Prostate gland (tissue), 2 donors: Measurements from ENCODE around the gene SPECC1.
A peak's percentile ranks its signal among the peaks of the same experiment; 100 is the strongest.

Source experiments
- CTCF ChIP-seq, 4 experiments: fragments of 200-600 bp in 2 of 4; fragments of 450-650 bp in 2 of 4; sonication (generic) in 2 of 4; IDR thresholded peaks; 1 replicate in 3 of 4; 2 replicates in 1 of 4; pipeline ENCODE4 v1.5.1; 2016 to 2019; ENCODE audit warnings: antibody characterized with exemption in 4 of 4, mild to moderate bottlenecking in 2 of 4, moderate library complexity in 2 of 4
- POLR2A ChIP-seq: fragments of 450-650 bp; IDR thresholded peaks from one replicate; pipeline ENCODE4 v1.6.1; 2016; ENCODE audit warnings: antibody characterized with exemption, mild to moderate bottlenecking
- POLR2AphosphoS5 ChIP-seq: sonication (generic); formaldehyde crosslinking; IDR thresholded peaks from one replicate; pipeline ENCODE4 v1.6.1; 2017; ENCODE audit warnings: antibody characterized with exemption

GRCh38 chr17:20225162-20226115, 216.3 kb downstream of the SPECC1 start:
- TF ChIP-seq CTCF (IDR thresholded peaks at IDR 0.05) (peak in 1 of 4 experiments; percentile 12), POLR2A (no peak), POLR2AphosphoS5 (no peak)
